GM12872 (cell line): ENCODE data around the gene CEP295NL.

Experiments used
- CTCF ChIP-seq: IDR thresholded peaks from 3 replicates; pipeline ENCODE4 v1.5.1; 2011; ENCODE audit warnings: low read depth, mild to moderate bottlenecking, low read length, moderate library complexity; ENCODE audit not compliant: insufficient read depth

Gene CEP295NL

GRCh38 chr17:78905116-78905515 is 2.1 kb upstream of the CEP295NL start:
- no peak for TF ChIP-seq CTCF

GRCh38 chr17:78904371-78904770 is 1.4 kb upstream of the CEP295NL start:
- TF ChIP-seq CTCF, result no peak

- TF ChIP-seq CTCF, result no peak
Observed at GRCh38 chr17:78901806-78902205, 1.2 kb downstream of the CEP295NL start.

GRCh38 chr17:78900816-78901215 is 2.2 kb downstream of the CEP295NL start:
- TF ChIP-seq CTCF, result no peak

- no peak for TF ChIP-seq CTCF
Observed at GRCh38 chr17:78899361-78900260, 3.4 kb downstream of the CEP295NL start.

GRCh38 chr17:78898947-78899346 is 4.1 kb downstream of the CEP295NL start:
- TF ChIP-seq CTCF, result no peak

- TF ChIP-seq CTCF, result no peak
Observed at GRCh38 chr17:78898075-78898836, 4.7 kb downstream of the CEP295NL start.
